Measurements from ENCODE around the gene PCDHB13. TPM values are rescaled to one million over a fixed set of nuclear protein-coding genes. Genes with fewer than 3 reads are reported as not detected.
"Not testable (repeated sequence)": the region's sequence is repeated elsewhere in the genome, so short reads cannot be mapped to it uniquely, and the experiment has no call there.

The PCDHB13 gene
- total and polyA plus RNA-seq, 2 donors (not counting 1 experiment from before 2014, with no cell fraction given), result 0.62 to 1.5 TPM

- H3K27ac ChIP-seq (ENCODE audit: insufficient read depth, low read length), result no peak within 1 kb of the TSS
- no peak within 1 kb of the TSS for H3K4me2 ChIP-seq (ENCODE audit: extremely low read depth, insufficient read depth, low read length)
- DNase-seq (ENCODE audit: low read depth in 2 of 2), result peak; percentile 3 to 6
- H3K4me3 ChIP-seq (replicated peaks in 1 of 4; ENCODE audit: control extremely low read depth in 1 of 4, insufficient read depth in 1 of 4, low read depth in 3 of 4, low read length in 4 of 4), result peak within 1 kb of the TSS in 2 of 4 experiments; percentile 14 to 24
- TF ChIP-seq CTCF (conservative IDR thresholded peaks at IDR 0.05 in 1 of 2, IDR thresholded peaks at IDR 0.05 in 1 of 2; ENCODE audit: low read depth in 1 of 2, low read length in 2 of 2) (peak; percentile 17 to 19), EZH2 (IDR thresholded peaks at IDR 0.05; ENCODE audit: low read length, missing control alignments) (no peak)
- H4K20me1 ChIP-seq (ENCODE audit: control insufficient read depth, extremely low read depth, insufficient read depth, low read length), result no peaks in the 10 kb centered on the region
- H3K27me3 ChIP-seq (ENCODE audit: control insufficient read depth, insufficient read depth, low read length), result no peaks in the 10 kb centered on the region
- H3K36me3 ChIP-seq (ENCODE audit: control insufficient read depth, insufficient read depth, low read length), result no peaks in the 10 kb centered on the region
- no peaks in the 10 kb centered on the region for H3K4me1 ChIP-seq (ENCODE audit: control insufficient read depth, extremely low read depth, insufficient read depth, low read length)
- no peak within 1 kb of the TSS for H3K9ac ChIP-seq (ENCODE audit: insufficient read depth, low read length)
- no peak within 1 kb of the TSS for H2AFZ ChIP-seq (ENCODE audit: low read length)
- H3K79me2 ChIP-seq (ENCODE audit: control insufficient read depth, insufficient read depth, low read length), result no peaks in the 10 kb centered on the region
- H3K9me3 ChIP-seq (ENCODE audit: control insufficient read depth, insufficient read depth, low read depth, low read length), result no peaks in the 10 kb centered on the region
Measured at GRCh38 chr5:141186897-141187512, 26.7 kb upstream of the PCDHB13 start, which contains the start of gene PCDHB9. PCDHB9 (plus strand) TSS chr5:141187161; CDS start chr5:141187319, 158 bp downstream.

- DNase-seq (ENCODE audit: low read depth in 2 of 2); H3K4me3 ChIP-seq (replicated peaks in 1 of 4; ENCODE audit: control extremely low read depth in 1 of 4, insufficient read depth in 1 of 4, low read depth in 3 of 4, low read length in 4 of 4); H3K27ac ChIP-seq (ENCODE audit: insufficient read depth, low read length); H3K36me3 ChIP-seq (ENCODE audit: control insufficient read depth, insufficient read depth, low read length); H3K4me1 ChIP-seq (ENCODE audit: control insufficient read depth, extremely low read depth, insufficient read depth, low read length); H4K20me1 ChIP-seq (ENCODE audit: control insufficient read depth, extremely low read depth, insufficient read depth, low read length); H3K27me3 ChIP-seq (ENCODE audit: control insufficient read depth, insufficient read depth, low read length); H3K4me2 ChIP-seq (ENCODE audit: extremely low read depth, insufficient read depth, low read length); H3K79me2 ChIP-seq (ENCODE audit: control insufficient read depth, insufficient read depth, low read length); H3K9ac ChIP-seq (ENCODE audit: insufficient read depth, low read length); H3K9me3 ChIP-seq (ENCODE audit: control insufficient read depth, insufficient read depth, low read depth, low read length); H2AFZ ChIP-seq (ENCODE audit: low read length): not testable (repeated sequence)
Measured at GRCh38 chr5:141188682-141189081, 25.0 kb upstream of the PCDHB13 start.

GRCh38 chr5:141189131-141189530, 24.6 kb upstream of the PCDHB13 start:
- DNase-seq (ENCODE audit: low read depth in 2 of 2); H3K36me3 ChIP-seq (ENCODE audit: control insufficient read depth, insufficient read depth, low read length); H3K4me2 ChIP-seq (ENCODE audit: extremely low read depth, insufficient read depth, low read length); H3K4me1 ChIP-seq (ENCODE audit: control insufficient read depth, extremely low read depth, insufficient read depth, low read length); H3K4me3 ChIP-seq (replicated peaks in 1 of 4; ENCODE audit: control extremely low read depth in 1 of 4, insufficient read depth in 1 of 4, low read depth in 3 of 4, low read length in 4 of 4); H2AFZ ChIP-seq (ENCODE audit: low read length); H4K20me1 ChIP-seq (ENCODE audit: control insufficient read depth, extremely low read depth, insufficient read depth, low read length); H3K9me3 ChIP-seq (ENCODE audit: control insufficient read depth, insufficient read depth, low read depth, low read length); H3K27me3 ChIP-seq (ENCODE audit: control insufficient read depth, insufficient read depth, low read length); H3K27ac ChIP-seq (ENCODE audit: insufficient read depth, low read length); H3K9ac ChIP-seq (ENCODE audit: insufficient read depth, low read length); H3K79me2 ChIP-seq (ENCODE audit: control insufficient read depth, insufficient read depth, low read length): not testable (repeated sequence)

GRCh38 chr5:141192110-141192725, 21.5 kb upstream of the PCDHB13 start, which contains the start of gene PCDHB10:
PCDHB10 (plus strand) TSS chr5:141192353; CDS start chr5:141192553, 200 bp downstream.
- Histone ChIP-seq H3K4me2 (ENCODE audit: extremely low read depth, insufficient read depth, low read length) (no peak within 1 kb of the TSS), H3K4me3 (replicated peaks in 1 of 4; ENCODE audit: control extremely low read depth in 1 of 4, insufficient read depth in 1 of 4, low read depth in 3 of 4, low read length in 4 of 4) (peak within 1 kb of the TSS in 2 of 4 experiments; percentile 3 to 11), H3K36me3 (ENCODE audit: control insufficient read depth, insufficient read depth, low read length) (no peaks in the 10 kb centered on the region)

More at GRCh38 chr5:141192110-141192725, 21.5 kb upstream of the PCDHB13 start, which contains the start of gene PCDHB10:
- Histone ChIP-seq H3K79me2 (ENCODE audit: control insufficient read depth, insufficient read depth, low read length) (no peaks in the 10 kb centered on the region), H3K27me3 (ENCODE audit: control insufficient read depth, insufficient read depth, low read length) (no peaks in the 10 kb centered on the region), H4K20me1 (ENCODE audit: control insufficient read depth, extremely low read depth, insufficient read depth, low read length) (no peaks in the 10 kb centered on the region), H2AFZ (ENCODE audit: low read length) (no peak within 1 kb of the TSS), H3K9ac (ENCODE audit: insufficient read depth, low read length) (no peak within 1 kb of the TSS), H3K27ac (ENCODE audit: insufficient read depth, low read length) (no peak within 1 kb of the TSS), H3K9me3 (ENCODE audit: control insufficient read depth, insufficient read depth, low read depth, low read length) (no peaks in the 10 kb centered on the region), H3K4me1 (ENCODE audit: control insufficient read depth, extremely low read depth, insufficient read depth, low read length) (no peaks in the 10 kb centered on the region)
- peak; percentile 8 to 9 for DNase-seq (ENCODE audit: low read depth in 2 of 2)
- TF ChIP-seq CTCF (conservative IDR thresholded peaks at IDR 0.05 in 1 of 2, IDR thresholded peaks at IDR 0.05 in 1 of 2; ENCODE audit: low read depth in 1 of 2, low read length in 2 of 2) (peak; percentile 15 to 28), EZH2 (IDR thresholded peaks at IDR 0.05; ENCODE audit: low read length, missing control alignments) (no peak)

Data from fibroblast of lung (primary cell).